Stimulated activated CD4-positive, alpha-beta T cell treated with anti-CD3 and anti-CD28 coated beads, Interleukin-2, amount 100 ng/mL, for 48 hours (primary cell): ENCODE data around the gene RNF144B.
"Not testable (repeated sequence)": the region's sequence is repeated elsewhere in the genome, so short reads cannot be mapped to it uniquely, and the experiment has no call there.

ENCODE experiments used
- DNase-seq, 2 donors: peaks; one replicate each; pipeline ENCODE4 v3.0.0-alpha.2; 2020

Gene RNF144B

GRCh38 chr6:18387061-18387721 lies at the start of gene RNF144B:
TSS of gene RNF144B (plus strand) at chr6:18387350. CDS start at chr6:18399535, 12,185 bp downstream.
- DNase-seq: peak; percentile 52 to 58

DNA sequence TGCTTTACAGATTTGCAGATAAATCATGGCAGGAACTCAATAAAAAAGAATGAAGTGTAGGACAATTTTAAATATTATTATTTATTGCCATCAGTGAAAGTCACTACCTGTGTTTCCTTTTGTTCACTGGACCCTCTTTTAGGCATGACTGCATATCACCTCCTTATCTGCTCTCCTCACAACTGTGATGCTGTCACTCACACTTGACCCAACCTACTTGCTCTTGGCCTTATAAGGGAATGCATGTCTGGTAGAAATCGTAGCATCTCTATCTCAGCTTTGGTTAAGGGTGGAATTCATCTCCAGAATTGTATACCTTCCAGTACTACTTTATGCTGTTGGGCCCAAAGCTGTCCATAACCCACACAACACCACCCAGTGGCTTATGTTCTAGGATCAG lies 47.6 kb upstream of the RNF144B start:
- no peak for DNase-seq

GRCh38 chr6:18340781-18341551 lies 46.2 kb upstream of the RNF144B start:
- DNase-seq: no peak

DNA sequence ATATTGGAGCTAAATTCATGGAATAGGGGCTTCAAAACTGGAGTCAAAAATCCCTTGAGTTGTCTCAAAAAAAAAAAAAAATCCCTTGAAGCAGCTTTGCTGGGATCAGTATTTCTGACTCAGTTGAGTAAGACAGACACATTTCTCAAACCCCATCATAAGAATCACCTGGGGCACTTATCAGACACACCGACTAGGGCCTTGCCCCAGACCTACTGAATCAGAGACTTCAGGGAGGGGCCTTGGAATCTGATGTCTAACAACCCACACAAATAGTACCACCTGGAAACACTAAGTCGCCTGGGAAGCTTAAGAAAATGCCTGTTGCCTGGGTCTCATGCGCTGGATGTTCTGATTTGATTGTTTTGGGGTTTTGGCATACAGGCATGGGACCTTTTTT lies 44.9 kb upstream of the RNF144B start:
- no peak for DNase-seq

- no peak for DNase-seq
Measured at GRCh38 chr6:18343741-18344140, 43.4 kb upstream of the RNF144B start.

- no peak for DNase-seq
Measured at GRCh38 chr6:18347021-18347577, 40.1 kb upstream of the RNF144B start.

- DNase-seq: no peak
Measured at GRCh38 chr6:18347866-18348265, 39.3 kb upstream of the RNF144B start.

DNA sequence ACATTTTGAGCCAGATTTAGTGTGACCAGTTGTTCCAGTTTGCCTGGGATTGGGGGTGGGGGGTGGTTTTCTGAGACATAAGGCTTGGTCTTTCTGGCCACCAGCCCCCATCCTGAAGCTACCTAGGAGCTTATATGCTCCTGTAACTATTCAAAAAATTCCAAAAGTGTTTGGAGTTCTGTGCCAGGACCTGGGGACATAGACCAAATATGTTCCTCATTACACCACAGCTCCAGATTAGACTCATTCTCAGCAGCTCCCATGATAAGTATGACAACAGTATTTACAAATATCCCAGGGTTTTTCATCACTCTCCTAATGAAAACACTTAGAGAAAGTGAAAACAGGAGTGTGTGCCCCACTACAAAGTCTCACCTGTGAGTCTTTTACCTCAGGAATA lies 37.8 kb upstream of the RNF144B start:
- no peak for DNase-seq

- DNase-seq: no peak
Measured at GRCh38 chr6:18350271-18350670, 36.9 kb upstream of the RNF144B start.

DNA sequence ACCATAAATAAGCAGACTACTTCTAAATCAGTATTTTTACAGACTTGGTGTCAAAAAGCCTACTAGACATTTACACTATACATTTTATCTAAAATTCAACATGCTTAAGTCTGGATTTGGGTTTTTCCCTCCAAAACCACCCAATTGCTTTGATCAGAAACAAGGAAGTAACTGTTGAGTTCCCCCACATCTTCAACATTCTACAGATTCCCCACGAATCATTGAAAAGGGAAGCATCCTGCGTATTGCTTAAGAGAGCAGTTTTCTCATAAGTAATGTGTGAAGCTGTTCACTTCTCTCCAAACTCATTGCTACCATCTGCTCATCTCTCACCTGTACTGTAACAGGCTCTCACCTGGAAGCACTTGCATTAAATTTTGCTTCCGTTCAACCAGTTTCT lies 36.4 kb upstream of the RNF144B start:
- no peak for DNase-seq

- no peak for DNase-seq
Measured at GRCh38 chr6:18352001-18352400, 35.1 kb upstream of the RNF144B start.

- no peak for DNase-seq
Measured at GRCh38 chr6:18352842-18353241, 34.3 kb upstream of the RNF144B start.

- no peak for DNase-seq
Measured at GRCh38 chr6:18353251-18353650, 33.9 kb upstream of the RNF144B start.

DNA sequence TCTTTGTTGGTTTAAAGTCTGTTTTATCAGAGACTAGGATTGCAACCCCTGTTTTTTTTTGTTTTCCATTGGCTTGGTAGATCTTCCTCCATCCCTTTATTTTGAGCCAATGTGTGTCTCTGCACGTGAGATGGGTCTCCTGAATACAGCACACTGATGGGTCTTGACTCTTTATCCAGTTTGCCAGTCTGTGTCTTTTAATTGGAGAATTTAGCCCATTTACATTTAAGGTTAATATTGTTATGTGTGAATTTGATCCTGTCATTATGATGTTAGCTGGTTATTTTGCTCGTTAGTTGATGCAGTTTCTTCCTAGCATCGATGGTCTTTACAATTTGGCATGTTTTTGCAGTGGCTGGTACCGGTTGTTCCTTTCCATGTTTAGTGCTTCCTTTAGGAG lies 29.6 kb upstream of the RNF144B start:
- DNase-seq: not testable (repeated sequence)

- DNase-seq: no peak
Measured at GRCh38 chr6:18359237-18359885, 27.8 kb upstream of the RNF144B start.

DNA sequence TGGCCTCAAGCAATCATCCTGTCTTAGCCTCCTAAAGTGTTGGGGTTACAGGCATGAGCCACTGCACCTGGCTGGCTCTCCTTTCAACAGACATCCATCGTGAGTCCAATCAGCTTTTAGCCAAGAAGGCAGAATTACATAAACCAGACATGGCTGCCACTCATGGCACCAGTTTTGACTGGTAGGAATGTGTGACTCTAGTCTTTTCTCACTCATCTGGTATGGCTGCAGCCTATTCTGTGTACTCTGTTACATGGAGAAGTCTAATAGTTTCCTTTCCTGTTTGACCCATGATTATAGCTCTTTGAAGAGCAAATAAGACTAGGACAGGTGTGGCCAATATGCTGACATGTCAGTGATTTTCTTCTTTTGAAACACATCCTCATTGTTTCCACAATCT lies 27.0 kb upstream of the RNF144B start:
- DNase-seq: no peak

DNA sequence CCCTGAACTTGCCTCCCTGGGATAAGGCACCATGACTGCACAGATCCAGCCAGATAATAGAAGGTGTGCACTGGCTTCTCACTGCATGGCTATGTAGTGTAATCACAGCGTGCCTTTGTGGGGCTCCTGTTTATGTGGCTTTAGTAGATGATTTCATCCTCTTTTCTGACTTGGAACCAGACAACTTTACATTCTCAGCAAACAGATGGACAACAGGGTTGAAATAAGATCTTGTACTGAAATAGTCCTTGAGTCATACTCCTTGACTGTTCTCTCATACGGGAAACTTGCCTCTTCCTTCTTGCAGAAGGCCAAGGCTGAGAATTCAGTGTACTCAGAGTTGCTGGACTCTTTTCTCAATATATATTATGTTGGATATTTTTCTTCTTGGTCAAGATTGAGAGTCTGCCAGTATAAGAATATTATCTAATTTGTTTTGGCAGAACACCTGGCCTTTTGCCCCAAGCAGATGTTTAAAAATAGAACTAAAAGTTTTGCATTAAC lies 25.0 kb upstream of the RNF144B start:
- no peak for DNase-seq

GRCh38 chr6:18363746-18364145 lies 23.4 kb upstream of the RNF144B start:
- DNase-seq: no peak

GRCh38 chr6:18364561-18364960 lies 22.6 kb upstream of the RNF144B start:
- not testable (repeated sequence) for DNase-seq

- no peak for DNase-seq
Measured at GRCh38 chr6:18367371-18367770, 19.8 kb upstream of the RNF144B start.

DNA sequence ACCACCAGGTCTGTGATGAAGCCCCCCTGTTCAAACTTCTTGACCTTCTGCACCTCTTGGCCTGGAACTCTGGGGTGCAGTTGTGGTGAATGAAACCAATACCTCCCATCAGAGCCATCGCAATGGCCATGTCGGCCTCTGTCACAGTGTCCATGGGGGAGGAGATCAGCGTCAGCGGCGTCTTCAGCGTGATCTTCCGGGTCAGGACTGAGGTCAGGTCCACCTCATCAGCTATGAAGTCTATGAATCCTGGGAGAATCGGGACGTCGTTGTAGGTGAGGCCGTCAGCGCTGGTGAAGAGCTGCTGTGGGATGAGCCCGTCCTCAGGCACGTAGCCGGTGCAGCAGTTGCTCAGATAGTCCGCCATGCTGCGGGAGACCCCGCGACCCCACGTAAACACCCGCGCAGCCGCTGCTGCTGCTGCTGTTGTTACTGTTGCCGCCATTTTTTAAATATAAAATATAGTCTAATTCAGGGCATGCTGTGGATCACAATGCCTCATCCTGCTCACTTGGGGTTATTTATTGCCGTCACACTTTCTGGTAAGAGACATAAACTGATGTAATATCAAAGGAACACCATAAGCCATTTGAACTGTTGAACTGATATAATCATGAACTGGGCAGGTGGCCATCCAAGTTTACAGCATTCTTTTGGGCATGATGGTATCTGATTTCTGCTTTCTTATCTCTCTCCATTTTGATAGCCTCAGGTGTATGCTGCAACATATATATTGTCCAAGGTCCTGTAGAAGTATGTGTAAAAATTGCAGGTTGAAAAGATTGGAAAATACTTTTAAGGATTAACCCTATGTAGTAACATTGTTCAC lies 18.7 kb upstream of the RNF144B start:
- no peak for DNase-seq

DNA sequence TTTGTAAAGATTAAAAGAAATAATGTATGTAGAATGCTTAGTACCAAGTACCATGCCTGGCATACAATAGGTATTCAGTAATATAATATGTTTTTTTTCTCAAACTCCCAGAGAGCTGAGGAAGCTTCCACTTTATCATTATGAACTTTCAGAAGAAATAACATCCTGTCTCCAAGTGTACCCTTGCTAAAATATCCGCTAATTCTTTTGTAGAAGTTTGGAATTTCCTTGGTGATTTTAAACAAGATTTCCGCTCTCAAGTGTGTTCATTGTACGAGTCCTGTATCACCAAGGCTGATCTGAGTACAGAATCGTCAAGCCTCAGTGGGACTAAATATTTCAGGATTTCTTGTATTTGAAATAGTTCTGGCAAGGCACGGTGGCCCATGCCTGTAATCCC lies 16.1 kb upstream of the RNF144B start:
- DNase-seq: no peak

GRCh38 chr6:18371656-18372055 lies 15.5 kb upstream of the RNF144B start:
- DNase-seq: no peak
